Left hindlimb (tissue), 1 donor: Measurements from ENCODE around the gene ZNF835.
A peak's percentile ranks its signal among the peaks of the same experiment; 100 is the strongest.
"Not testable (repeated sequence)": the region's sequence is repeated elsewhere in the genome, so short reads cannot be mapped to it uniquely, and the experiment has no call there.

ENCODE experiments used
- DNase-seq: peaks from one replicate; pipeline ENCODE4 v3.0.0-alpha.2; 2018

Gene ZNF835

GRCh38 chr19:56671613-56671994 is at the start of gene ZNF835:
Gene ZNF835 (minus strand): TSS chr19:56671757. CDS start chr19:56665198, 6,559 bp downstream.
- DNase-seq: peak; percentile 92

- no peak for DNase-seq
Observed at GRCh38 chr19:56720281-56720680, 48.7 kb upstream of the ZNF835 start.

GRCh38 chr19:56718231-56718630 is 46.7 kb upstream of the ZNF835 start:
- DNase-seq: no peak

- peak; percentile 40 for DNase-seq
Observed at GRCh38 chr19:56712611-56713276, 41.2 kb upstream of the ZNF835 start.

- no peak for DNase-seq
Observed at GRCh38 chr19:56710437-56710836, 38.9 kb upstream of the ZNF835 start.

GRCh38 chr19:56707821-56708220 is 36.3 kb upstream of the ZNF835 start:
- no peak for DNase-seq

- DNase-seq: no peak
Observed at GRCh38 chr19:56705939-56706338, 34.4 kb upstream of the ZNF835 start.

- DNase-seq: no peak
Observed at GRCh38 chr19:56701895-56702294, 30.3 kb upstream of the ZNF835 start.

GRCh38 chr19:56699552-56699951 is 28.0 kb upstream of the ZNF835 start:
- DNase-seq: no peak

- no peak for DNase-seq
Observed at GRCh38 chr19:56692206-56692895, 20.8 kb upstream of the ZNF835 start.

GRCh38 chr19:56690670-56691069 is 19.1 kb upstream of the ZNF835 start:
- no peak for DNase-seq

- DNase-seq: no peak
Observed at GRCh38 chr19:56689198-56689597, 17.6 kb upstream of the ZNF835 start.

- DNase-seq: no peak
Observed at GRCh38 chr19:56687031-56687430, 15.5 kb upstream of the ZNF835 start.

- no peak for DNase-seq
Observed at GRCh38 chr19:56683116-56683515, 11.6 kb upstream of the ZNF835 start.

- no peak for DNase-seq
Observed at GRCh38 chr19:56681702-56682101, 10.1 kb upstream of the ZNF835 start.

- no peak for DNase-seq
Observed at GRCh38 chr19:56678205-56678604, 6.6 kb upstream of the ZNF835 start.

- DNase-seq: not testable (repeated sequence)
Observed at GRCh38 chr19:56672610-56673009, 1.1 kb upstream of the ZNF835 start.

GRCh38 chr19:56670961-56671612 is 470 bp downstream of the ZNF835 start:
- DNase-seq: no peak

- DNase-seq: no peak
Observed at GRCh38 chr19:56670401-56670960, 1.1 kb downstream of the ZNF835 start.

GRCh38 chr19:56668676-56669075 is 2.9 kb downstream of the ZNF835 start:
- DNase-seq: no peak

GRCh38 chr19:56667311-56667870 is 4.2 kb downstream of the ZNF835 start:
- DNase-seq: no peak

- DNase-seq: no peak
Observed at GRCh38 chr19:56664511-56664910, 7.0 kb downstream of the ZNF835 start.

- DNase-seq: no peak
Observed at GRCh38 chr19:56663931-56664500, 7.5 kb downstream of the ZNF835 start.
